Ovary (tissue), 9 donors: ENCODE results near the gene ITGAL. TPM values are rescaled to one million over a fixed set of nuclear protein-coding genes. Genes with fewer than 3 reads are reported as not detected.
"Not testable (repeated sequence)": the region's sequence is repeated elsewhere in the genome, so short reads cannot be mapped to it uniquely, and the experiment has no call there.

ENCODE experiments used
- DNase-seq, 5 donors: peaks; one replicate each; pipeline ENCODE4 v3.0.0-alpha.2; 2019 to 2020
- H3K27ac ChIP-seq, 2 donors: fragments of 200-600 bp; one replicate each; pipeline versions ENCODE4 v1.5.1 to v1.8.0; 2019 to 2022
- H3K27me3 ChIP-seq: fragments of 200-600 bp; one replicate; pipeline ENCODE4 v1.8.0; 2022
- H3K36me3 ChIP-seq: fragments of 200-600 bp; sonication (generic); one replicate; pipeline ENCODE4 v1.5.1; 2019
- H3K4me1 ChIP-seq: one replicate; pipeline ENCODE4 v1.8.1; 2013; ENCODE audit warnings: mild to moderate bottlenecking, moderate library complexity; ENCODE audit not compliant: insufficient read depth
- H3K4me3 ChIP-seq: fragments of 200-600 bp; sonication (generic); one replicate; pipeline ENCODE4 v1.5.1; 2017
- H3K9me3 ChIP-seq, 2 donors: fragments of 200-600 bp in 1 of 2; sonication (generic) in 1 of 2; one replicate each; pipeline versions ENCODE4 v1.5.1 to v1.8.1; 2013 to 2019; ENCODE audit warnings: mild to moderate bottlenecking in 1 of 2, moderate library complexity in 1 of 2
- CTCF ChIP-seq, 3 donors: fragments of 450-650 bp in 2 of 3; fragments of 200-600 bp in 1 of 3; IDR thresholded peaks; one replicate each; pipeline versions ENCODE4 v1.5.1 to v1.8.0; 2016 to 2022; ENCODE audit warnings: antibody characterized with exemption in 3 of 3, mild to moderate bottlenecking in 1 of 3
- EP300 ChIP-seq: sonication (generic); formaldehyde crosslinking; IDR thresholded peaks from one replicate; pipeline ENCODE4 v1.6.1; 2017; ENCODE audit warnings: antibody characterized with exemption
- POLR2A ChIP-seq: fragments of 450-650 bp; IDR thresholded peaks from one replicate; pipeline ENCODE4 v1.6.1; 2017; ENCODE audit warnings: antibody characterized with exemption, mild to moderate bottlenecking, moderate library complexity
- WGBS, 3 donors: extraction: QIAGEN DNeasy Blood & Tissue Kit in 1 of 3; methylation state at CpG; one replicate each; pipeline versions ENCODE4 v1.1.5 to v1.1.7; 2013 to 2017; 5-methylcytosine and 5-hydroxymethylcytosine counted together
- intact Hi-C, 4 donors: fragments of 100-400 bp; cut with DNase I; formaldehyde crosslinking; loops; one replicate each; pipeline versions ENCODE4 v1.11.0 to v1.15.1; 2022 to 2023
- polyA plus RNA-seq, 2 donors: library from polyadenylated mRNA; stranded (reverse); fragments of 200-250 nt in 1 of 2; fragments of 350-450 nt in 1 of 2; fragmentation: Illumina TruSeq in 1 of 2; extraction: RNeasy Lipid Tissue Mini Kit (QIAGEN cat#74804) in 1 of 2; gene quantifications; one replicate each; pipeline ENCODE4 v1.2.3, GENCODE V29; 2013 to 2014
- total RNA-seq, 7 donors: library from RNA; depleted of rRNA in 2 of 7; stranded (reverse); fragments of >200 nt in 2 of 7; fragmentation: NEBNext Ultra II Directional in 3 of 7; extraction: Animal tissue kit (Norgen Biotek cat#: 25700) in 3 of 7; gene quantifications; one replicate each; pipeline versions ENCODE4 v1.1.0 to v1.2.4, GENCODE V29; 2016 to 2023
- donor health status: DM: no; HTN: no; CAD: no; lungs with moderate emphysema.
- donor health status: DM: no; HTN: no; CAD: no.
- donor health status: Bipolar disorder and iron deficiency.
- donor health status: DM: yes; HTN: yes; CAD: no.
- donor health status: DM: no; HTN: no; CAD: no.
- donor health status: DM: yes; HTN: yes; CAD: no.

Gene ITGAL
- total and polyA plus RNA-seq, 9 donors: 0.90 to 13.1 (median 2.0) TPM

GRCh38 chr16:30533748-30534367 lies 61.3 kb downstream of the ITGAL start:
- WGBS, 3 donors: 7 to 12% (median 8%) methylated on average over 24 to 29 of the region's 29 CpGs
- intact Hi-C loops: loop anchor here in 1 of 4 donors (10.0 kb wide), 1 partner anchor 479 kb away; a partner anchor contains a TSS
- H3K4me3 ChIP-seq: peak overlapping the region; percentile 64

GRCh38 chr16:30534368-30535105 lies 62.0 kb downstream of the ITGAL start, which contains the start of gene ZNF747:
Gene ZNF747, minus strand, starts transcription at chr16:30534858. Its CDS starts 179 bp downstream, at chr16:30534679.
- peak within 1 kb of the TSS; percentile 64 for H3K4me3 ChIP-seq
- H3K27me3 ChIP-seq: no peaks in the 10 kb centered on the region
- no peak for TF ChIP-seq EP300
- TF ChIP-seq CTCF (IDR thresholded peaks at IDR 0.05): peak in 1 of 3 donors; percentile 12
- peak; percentile 31 for TF ChIP-seq POLR2A
- H3K36me3 ChIP-seq: no peaks in the 10 kb centered on the region
- H3K9me3 ChIP-seq: no peaks in the 10 kb centered on the region
- H3K27ac ChIP-seq: peak within 1 kb of the TSS; percentile 76 to 83
- DNase-seq: peak; percentile 92 to 96 (median 94)
- peaks cover 7% of the 10 kb centered on the region for H3K4me1 ChIP-seq
- WGBS, 3 donors: 0% methylated on average over 67 to 70 of the region's 70 CpGs
- intact Hi-C loops: loop anchor here in 1 of 4 donors (10.0 kb wide), 1 partner anchor 480 kb away; a partner anchor contains a TSS

More at GRCh38 chr16:30533748-30534367, 61.3 kb downstream of the ITGAL start:
- H3K9me3 ChIP-seq: no peaks in the 10 kb centered on the region
- H3K27me3 ChIP-seq: no peaks in the 10 kb centered on the region
- no peak for TF ChIP-seq POLR2A
- no peaks in the 10 kb centered on the region for H3K36me3 ChIP-seq
- no peak for DNase-seq
- peak overlapping the region; percentile 76 to 83 for H3K27ac ChIP-seq
- peaks cover 7% of the 10 kb centered on the region for H3K4me1 ChIP-seq

DNA sequence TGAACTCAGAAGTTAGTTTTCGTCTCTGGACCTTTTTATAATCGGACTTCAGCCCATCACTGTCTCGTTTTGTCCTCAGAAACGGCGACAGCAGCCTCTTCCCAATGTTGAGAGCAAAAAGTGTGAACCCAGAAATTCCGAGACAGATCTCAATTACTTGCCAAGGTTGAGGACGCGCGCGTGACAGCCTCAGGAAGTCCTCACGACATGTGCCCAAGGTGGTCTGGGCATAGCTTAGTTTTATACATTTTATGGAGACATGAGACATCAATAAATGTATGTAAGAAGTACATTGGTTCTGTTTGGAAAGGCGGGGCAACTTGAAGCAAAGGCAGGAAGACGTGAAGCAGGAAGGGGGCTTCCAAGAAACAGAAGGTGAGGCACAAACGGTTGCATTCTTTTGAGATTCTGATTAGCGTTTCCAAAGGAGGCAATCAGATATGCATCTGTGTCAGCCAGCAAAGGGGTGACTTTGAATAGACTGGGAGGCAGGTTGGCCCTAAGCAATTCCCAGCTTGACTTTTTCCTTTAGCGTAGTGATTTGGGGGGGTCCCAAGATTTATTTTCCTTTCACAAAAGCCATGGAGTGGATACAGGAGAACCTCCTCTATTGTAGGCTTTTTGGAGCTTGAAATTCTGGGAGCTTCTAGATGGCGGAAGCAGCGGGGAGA lies 62.7 kb downstream of the ITGAL start:
- TF ChIP-seq POLR2A (no peak), EP300 (no peak), CTCF (IDR thresholded peaks at IDR 0.05) (no peak)
- Histone ChIP-seq H3K27me3 (no peaks in the 10 kb centered on the region), H3K36me3 (no peaks in the 10 kb centered on the region), H3K9me3 (no peaks in the 10 kb centered on the region), H3K27ac (peak overlapping the region; percentile 76 to 83), H3K4me3 (peak overlapping the region; percentile 64), H3K4me1 (peaks cover 7% of the 10 kb centered on the region)
- no peak for DNase-seq
- intact Hi-C loops: loop anchor here in 1 of 4 donors (10.0 kb wide), 1 partner anchor 480 kb away; a partner anchor contains a TSS
- 2 to 6% (median 5%) methylated on average over 18 of the region's 18 CpGs for WGBS, 3 donors

GRCh38 chr16:30535777-30536190 lies 63.2 kb downstream of the ITGAL start:
- peak overlapping the region; percentile 64 for H3K4me3 ChIP-seq
- no peaks in the 10 kb centered on the region for H3K27me3 ChIP-seq
- peak overlapping the region in 1 of 2 donors; percentile 83 for H3K27ac ChIP-seq
- DNase-seq: peak; percentile 73 to 81 (median 75)
- H3K4me1 ChIP-seq: peaks cover 7% of the 10 kb centered on the region
- intact Hi-C loops: loop anchor here in 1 of 4 donors (10.0 kb wide), 1 partner anchor 481 kb away; a partner anchor contains a TSS
- no peak for TF ChIP-seq EP300
- TF ChIP-seq CTCF (IDR thresholded peaks at IDR 0.05): peak; percentile 23 to 56 (median 47)
- H3K36me3 ChIP-seq: no peaks in the 10 kb centered on the region
- WGBS, 3 donors: 27 to 33% (median 29%) methylated on average over 12 of the region's 12 CpGs
- no peaks in the 10 kb centered on the region for H3K9me3 ChIP-seq

DNA sequence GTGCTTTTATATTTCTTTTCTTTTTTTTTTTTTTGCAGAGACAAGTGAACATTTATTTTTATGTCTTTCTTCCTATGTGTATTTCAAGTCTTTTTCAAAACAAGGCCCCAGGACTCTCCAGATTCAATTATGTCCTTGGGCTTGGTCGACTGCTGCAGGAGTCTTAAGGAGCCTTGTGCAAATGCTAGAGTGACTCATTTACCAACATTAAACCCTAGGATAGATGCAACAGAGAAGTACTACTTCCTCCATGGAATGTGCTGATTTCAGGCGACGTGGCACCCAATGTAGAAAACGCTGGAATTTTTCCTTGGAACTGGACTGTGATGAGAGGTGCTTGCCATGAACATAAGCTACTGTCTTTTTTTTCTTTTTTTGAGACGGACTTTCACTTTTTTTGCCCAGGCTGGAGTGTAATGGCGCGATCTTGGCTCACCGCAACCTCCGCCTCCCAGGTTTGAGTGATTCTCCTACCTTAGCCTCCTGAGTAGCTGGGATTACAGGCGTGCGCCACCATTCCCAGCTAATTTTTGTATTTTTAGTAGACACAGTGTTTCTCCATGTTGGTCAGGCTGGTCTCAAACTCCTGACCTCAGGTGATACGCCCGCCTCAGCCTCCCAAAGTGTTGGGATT lies 64.0 kb downstream of the ITGAL start:
- H3K36me3 ChIP-seq, DNase-seq, H3K4me3 ChIP-seq, H3K4me1 ChIP-seq, H3K27me3 ChIP-seq, H3K9me3 ChIP-seq: not testable (repeated sequence)
- intact Hi-C loops: loop anchor here in 1 of 4 donors (10.0 kb wide), 1 partner anchor 482 kb away; a partner anchor contains a TSS
- peak overlapping the region in 1 of 2 donors; percentile 83 for H3K27ac ChIP-seq
- WGBS, 3 donors: 90 to 94% (median 92%) methylated on average over 13 of the region's 13 CpGs
